K562 (cell line): ENCODE data around the gene CDYL. TPM values are rescaled to one million over a fixed set of nuclear protein-coding genes. Genes with fewer than 3 reads are reported as not detected.

Experiments
- ATF7 ChIP-seq: fragments of 450-650 bp; IDR thresholded peaks from 2 replicates; pipeline ENCODE4 v1.7.1; 2014; ENCODE audit warnings: mild to moderate bottlenecking, moderate library complexity
- CTBP1 ChIP-seq: fragments of 450-650 bp; IDR thresholded peaks from 2 replicates; pipeline ENCODE4 v1.6.1; 2016; ENCODE audit warnings: borderline replicate concordance
- DACH1 ChIP-seq: fragments of 450-650 bp; IDR thresholded peaks from 2 replicates; pipeline ENCODE4 v1.6.1; 2018; ENCODE audit not compliant: partially characterized antibody
- EGR1 ChIP-seq: fragments of 450-650 bp; conservative IDR thresholded peaks from 2 replicates; pipeline ENCODE4 v1.6.1; 2017; ENCODE audit warnings: mild to moderate bottlenecking
- EP300 ChIP-seq: IDR thresholded peaks from 2 replicates; pipeline ENCODE4 v1.6.1; 2012; ENCODE audit warnings: low read length, improper control_type of control experiment
- EP400 ChIP-seq: fragments of 450-650 bp; IDR thresholded peaks from 2 replicates; pipeline ENCODE4 v1.6.1; 2017; ENCODE audit warnings: antibody characterized with exemption, mild to moderate bottlenecking, moderate library complexity
- FOSL1 ChIP-seq: fragments of 200-800 bp; sonication (Bioruptor generic); conservative IDR thresholded peaks from 2 replicates; pipeline ENCODE4 v1.6.1; 2016; ENCODE audit warnings: missing genetic modification characterization, missing compliant biosample characterization
- JUND ChIP-seq, 2 experiments: IDR thresholded peaks; 2 replicates in 1 of 2; 3 replicates in 1 of 2; pipeline ENCODE4 v1.6.1; 2011; ENCODE audit warnings: borderline replicate concordance in 2 of 2, low read depth in 2 of 2, low read length in 2 of 2, improper control_type of control experiment in 1 of 2, missing biosample characterization in 1 of 2, missing genetic modification characterization in 1 of 2, missing genetic modification reagents in 1 of 2
- KLF16 ChIP-seq: IDR thresholded peaks from 2 replicates; pipeline ENCODE4 v1.6.1; 2016; ENCODE audit warnings: antibody characterized with exemption
- MAZ ChIP-seq, 2 experiments: fragments of 450-650 bp in 1 of 2; sonication (generic) in 1 of 2; formaldehyde crosslinking; IDR thresholded peaks in 1 of 2; conservative IDR thresholded peaks in 1 of 2; 2 replicates each; pipeline versions ENCODE4 v1.4.0 to v1.5.0; 2020; ENCODE audit warnings: mild to moderate bottlenecking in 1 of 2, missing genetic modification reagents in 1 of 2
- MCM5 ChIP-seq: fragments of 450-650 bp; IDR thresholded peaks from 2 replicates; pipeline ENCODE4 v1.6.1; 2016; ENCODE audit warnings: low read depth
- MTA1 ChIP-seq: fragments of 450-650 bp; IDR thresholded peaks from 2 replicates; pipeline ENCODE4 v1.6.1; 2017; ENCODE audit warnings: borderline replicate concordance
- MTA2 ChIP-seq: fragments of 450-650 bp; IDR thresholded peaks from 2 replicates; pipeline ENCODE4 v1.6.1; 2016; ENCODE audit warnings: low read depth
- MYNN ChIP-seq, 2 experiments: sonication (generic); formaldehyde crosslinking in 1 of 2; IDR thresholded peaks; 2 replicates each; pipeline versions ENCODE4 v1.5.0 to v1.6.1; 2016 to 2020; ENCODE audit warnings: antibody characterized with exemption in 1 of 2, missing genetic modification reagents in 1 of 2
- RFX5 ChIP-seq: IDR thresholded peaks from 2 replicates; pipeline ENCODE4 v1.6.1; 2011; ENCODE audit warnings: low read depth, mild to moderate bottlenecking, improper control_type of control experiment, low read length
- SMARCA4 ChIP-seq: fragments of 450-650 bp; IDR thresholded peaks from 2 replicates; pipeline ENCODE4 v1.6.1; 2016
- SMC3 ChIP-seq: conservative IDR thresholded peaks from 2 replicates; pipeline ENCODE4 v1.6.1; 2011; ENCODE audit warnings: low read depth, low read length, improper control_type of control experiment; ENCODE audit not compliant: insufficient read depth
- STAT5B ChIP-seq: fragments of 250-450 bp; sonication (Bioruptor Pico); IDR thresholded peaks from 2 replicates; pipeline ENCODE4 v1.8.0; 2021; ENCODE audit warnings: mild to moderate bottlenecking, inconsistent platforms
- TBL1XR1 ChIP-seq, 2 experiments: IDR thresholded peaks; 2 replicates each; pipeline ENCODE4 v1.6.1; 2012; ENCODE audit warnings: improper control_type of control experiment in 2 of 2, low read length in 2 of 2, mild to moderate bottlenecking in 1 of 2
- TCF3 ChIP-seq: sonication (generic); formaldehyde crosslinking; IDR thresholded peaks from 2 replicates; pipeline ENCODE4 v1.4.0; 2020; ENCODE audit warnings: mild to moderate bottlenecking, missing genetic modification reagents
- ZKSCAN3 ChIP-seq: fragments of 250-450 bp; sonication (Bioruptor Pico); IDR thresholded peaks from 2 replicates; pipeline ENCODE4 v1.4.0; 2020
- ZNF134 ChIP-seq: fragments of 250-450 bp; sonication (Bioruptor Pico); conservative IDR thresholded peaks from 2 replicates; pipeline ENCODE4 v1.4.0; 2020
- ZNF197 ChIP-seq: fragments of 200-800 bp; sonication (Bioruptor generic); IDR thresholded peaks from 2 replicates; pipeline ENCODE4 v1.6.1; 2016; ENCODE audit warnings: low read depth, missing genetic modification characterization, missing compliant biosample characterization
- polyA plus RNA-seq, 8 experiments: library from polyadenylated mRNA; depleted of rRNA in 4 of 8; stranded (reverse) in 5 of 8; unstranded in 3 of 8; fragments of >200 nt; fragmentation: Nextera tagmentation in 2 of 8; fragmentation: Illumina TruSeq in 1 of 8; extraction: Ambion mirVana in 2 of 8; extraction: Trizol in 1 of 8; gene quantifications; 2 replicates each; pipeline versions ENCODE4 v1.2.1 to v1.2.3, GENCODE V29; 2011 to 2014; ENCODE audit warnings: inconsistent platforms in 1 of 8, missing spikeins in 1 of 8
- total RNA-seq, 7 experiments: library from RNA; depleted of rRNA in 6 of 7; stranded (reverse); fragments of >200 nt in 6 of 7; fragmentation: Illumina TruSeq in 2 of 7; extraction: Trizol in 2 of 7; gene quantifications; 2 replicates each; pipeline versions ENCODE4 v1.2.1 to v1.2.3, GENCODE V29; 2011 to 2021; ENCODE audit warnings: low replicate concordance in 1 of 7
- TF ChIP-seq, protein P1 (sequence below), 2 experiments: fragments of 450-650 bp; conservative IDR thresholded peaks; 2 replicates each; pipeline ENCODE4 v1.6.1; 2017; ENCODE audit warnings: mild to moderate bottlenecking in 2 of 2, moderate library complexity in 2 of 2
- TF ChIP-seq, protein P2 (sequence below): IDR thresholded peaks from 2 replicates; pipeline ENCODE4 v1.6.1; 2012; ENCODE audit warnings: low read depth, low read length, improper control_type of control experiment, borderline replicate concordance
- TF ChIP-seq, protein P3 (sequence below): fragments of 200-800 bp; sonication (Bioruptor generic); IDR thresholded peaks from 2 replicates; pipeline ENCODE4 v1.6.1; 2017; ENCODE audit warnings: missing genetic modification characterization, missing compliant biosample characterization

The CDYL gene
- total and polyA plus RNA-seq, 9 of the 15 experiments (the other 6 are each of a cell fraction or from before 2014, with no cell fraction given), result 8.1 to 45.8 (median 40.8) TPM

DNA sequence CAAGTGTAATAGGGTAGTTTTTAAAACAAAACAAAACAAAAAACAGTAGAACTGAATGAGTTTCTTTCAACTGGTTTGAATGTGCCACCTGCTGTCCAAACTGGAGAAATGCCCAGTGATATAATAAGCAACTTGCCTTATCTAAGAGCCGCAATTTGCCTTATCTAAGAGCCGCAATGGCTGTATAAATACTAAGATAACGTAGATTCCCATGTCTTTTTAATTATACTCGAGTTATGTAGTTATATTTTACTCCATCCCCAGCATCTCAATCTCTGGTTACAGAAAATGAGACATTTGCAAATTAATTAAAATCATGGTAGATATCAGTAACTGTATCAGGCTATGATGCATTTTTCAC lies 160.5 kb downstream of the CDYL start (continued):
- TF ChIP-seq, protein P1, sequence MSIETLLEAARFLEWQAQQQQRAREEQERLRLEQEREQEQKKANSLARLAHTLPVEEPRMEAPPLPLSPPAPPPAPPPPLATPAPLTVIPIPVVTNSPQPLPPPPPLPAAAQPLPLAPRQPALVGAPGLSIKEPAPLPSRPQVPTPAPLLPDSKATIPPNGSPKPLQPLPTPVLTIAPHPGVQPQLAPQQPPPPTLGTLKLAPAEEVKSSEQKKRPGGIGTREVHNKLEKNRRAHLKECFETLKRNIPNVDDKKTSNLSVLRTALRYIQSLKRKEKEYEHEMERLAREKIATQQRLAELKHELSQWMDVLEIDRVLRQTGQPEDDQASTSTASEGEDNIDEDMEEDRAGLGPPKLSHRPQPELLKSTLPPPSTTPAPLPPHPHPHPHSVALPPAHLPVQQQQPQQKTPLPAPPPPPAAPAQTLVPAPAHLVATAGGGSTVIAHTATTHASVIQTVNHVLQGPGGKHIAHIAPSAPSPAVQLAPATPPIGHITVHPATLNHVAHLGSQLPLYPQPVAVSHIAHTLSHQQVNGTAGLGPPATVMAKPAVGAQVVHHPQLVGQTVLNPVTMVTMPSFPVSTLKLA (conservative IDR thresholded peaks at IDR 0.05), result peak; percentile 25 to 32; a peak in 1 of 4 replicates
- peak in 1 of 2 experiments; percentile 41; a peak in 1 of 4 replicates for TF ChIP-seq MAZ (CRISPR knock-in tag; conservative IDR thresholded peaks at IDR 0.05 in 1 of 2, IDR thresholded peaks at IDR 0.05 in 1 of 2)
- peak; percentile 77 for TF ChIP-seq TCF3 (CRISPR knock-in tag)
- TF ChIP-seq MYNN (IDR thresholded peaks at IDR 0.05), result peak; percentile 35; the same call in 1 of the 2 replicates
- no peak for TF ChIP-seq MYNN (CRISPR knock-in tag; IDR thresholded peaks at IDR 0.05)
- TF ChIP-seq ZNF134, result no peak
- TF ChIP-seq KLF16, result peak; percentile 55; the same call in 1 of the 2 replicates
- no peak for TF ChIP-seq ZKSCAN3
- TF ChIP-seq RFX5, result peak; percentile 47; the same call in 1 of the 2 replicates
- peak; percentile 16; the same call in 1 of the 2 replicates for TF ChIP-seq CTBP1
- peak; percentile 79 for TF ChIP-seq SMC3
- peak; percentile 45; the same call in 1 of the 2 replicates for TF ChIP-seq JUND (IDR thresholded peaks at IDR 0.05; ENCODE audit: borderline replicate concordance, low read depth, low read length)
- peak; percentile 32; the same call in 2 of the 3 replicates for TF ChIP-seq JUND (tag; IDR thresholded peaks at IDR 0.05; ENCODE audit: borderline replicate concordance, low read depth, low read length)
- TF ChIP-seq EGR1, result no peak
- no peak for TF ChIP-seq STAT5B (CRISPR knock-in tag)
- peak; percentile 59 for TF ChIP-seq FOSL1 (tag)
- TF ChIP-seq, protein P2, sequence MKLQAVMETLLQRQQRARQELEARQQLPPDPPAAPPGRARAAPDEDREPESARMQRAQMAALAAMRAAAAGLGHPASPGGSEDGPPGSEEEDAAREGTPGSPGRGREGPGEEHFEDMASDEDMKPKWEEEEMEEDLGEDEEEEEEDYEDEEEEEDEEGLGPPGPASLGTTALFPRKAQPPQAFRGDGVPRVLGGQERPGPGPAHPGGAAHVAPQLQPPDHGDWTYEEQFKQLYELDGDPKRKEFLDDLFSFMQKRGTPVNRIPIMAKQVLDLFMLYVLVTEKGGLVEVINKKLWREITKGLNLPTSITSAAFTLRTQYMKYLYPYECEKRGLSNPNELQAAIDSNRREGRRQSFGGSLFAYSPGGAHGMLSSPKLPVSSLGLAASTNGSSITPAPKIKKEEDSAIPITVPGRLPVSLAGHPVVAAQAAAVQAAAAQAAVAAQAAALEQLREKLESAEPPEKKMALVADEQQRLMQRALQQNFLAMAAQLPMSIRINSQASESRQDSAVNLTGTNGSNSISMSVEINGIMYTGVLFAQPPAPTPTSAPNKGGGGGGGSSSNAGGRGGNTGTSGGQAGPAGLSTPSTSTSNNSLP, result peak; percentile 91; the same call in 1 of the 2 replicates
- TF ChIP-seq MTA1, result no peak
- TF ChIP-seq DACH1, result peak; percentile 83
- TF ChIP-seq TBL1XR1 (IDR thresholded peaks at IDR 0.05; ENCODE audit: low read length in 2 of 2), result peak in 1 of 2 experiments; percentile 84; a peak in 2 of 4 replicates
- TF ChIP-seq MCM5, result no peak
- TF ChIP-seq SMARCA4, result peak; percentile 69; the same call in 1 of the 2 replicates
- 0 out of 2 replicates have a peak, but pooled peaks have one; percentile 29 for TF ChIP-seq EP400
- peak; percentile 59; the same call in 1 of the 2 replicates for TF ChIP-seq MTA2
- TF ChIP-seq ZNF197 (CRISPR knock-in tag), result peak; percentile 54; the same call in 1 of the 2 replicates
- TF ChIP-seq EP300, result peak; percentile 79
- peak; percentile 19; the same call in 1 of the 2 replicates for TF ChIP-seq ATF7
- TF ChIP-seq, protein P3, sequence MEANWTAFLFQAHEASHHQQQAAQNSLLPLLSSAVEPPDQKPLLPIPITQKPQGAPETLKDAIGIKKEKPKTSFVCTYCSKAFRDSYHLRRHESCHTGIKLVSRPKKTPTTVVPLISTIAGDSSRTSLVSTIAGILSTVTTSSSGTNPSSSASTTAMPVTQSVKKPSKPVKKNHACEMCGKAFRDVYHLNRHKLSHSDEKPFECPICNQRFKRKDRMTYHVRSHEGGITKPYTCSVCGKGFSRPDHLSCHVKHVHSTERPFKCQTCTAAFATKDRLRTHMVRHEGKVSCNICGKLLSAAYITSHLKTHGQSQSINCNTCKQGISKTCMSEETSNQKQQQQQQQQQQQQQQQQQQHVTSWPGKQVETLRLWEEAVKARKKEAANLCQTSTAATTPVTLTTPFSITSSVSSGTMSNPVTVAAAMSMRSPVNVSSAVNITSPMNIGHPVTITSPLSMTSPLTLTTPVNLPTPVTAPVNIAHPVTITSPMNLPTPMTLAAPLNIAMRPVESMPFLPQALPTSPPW (CRISPR knock-in tag), result peak; percentile 36; the same call in 1 of the 2 replicates
